ENCODE results near the gene POLR2J. TPM values are rescaled to one million over a fixed set of nuclear protein-coding genes. Genes with fewer than 3 reads are reported as not detected.
"Not testable (repeated sequence)": the region's sequence is repeated elsewhere in the genome, so short reads cannot be mapped to it uniquely, and the experiment has no call there.

Gene POLR2J
- total RNA-seq, 1 experiment from 2014 or later = 70.0 TPM

DNA sequence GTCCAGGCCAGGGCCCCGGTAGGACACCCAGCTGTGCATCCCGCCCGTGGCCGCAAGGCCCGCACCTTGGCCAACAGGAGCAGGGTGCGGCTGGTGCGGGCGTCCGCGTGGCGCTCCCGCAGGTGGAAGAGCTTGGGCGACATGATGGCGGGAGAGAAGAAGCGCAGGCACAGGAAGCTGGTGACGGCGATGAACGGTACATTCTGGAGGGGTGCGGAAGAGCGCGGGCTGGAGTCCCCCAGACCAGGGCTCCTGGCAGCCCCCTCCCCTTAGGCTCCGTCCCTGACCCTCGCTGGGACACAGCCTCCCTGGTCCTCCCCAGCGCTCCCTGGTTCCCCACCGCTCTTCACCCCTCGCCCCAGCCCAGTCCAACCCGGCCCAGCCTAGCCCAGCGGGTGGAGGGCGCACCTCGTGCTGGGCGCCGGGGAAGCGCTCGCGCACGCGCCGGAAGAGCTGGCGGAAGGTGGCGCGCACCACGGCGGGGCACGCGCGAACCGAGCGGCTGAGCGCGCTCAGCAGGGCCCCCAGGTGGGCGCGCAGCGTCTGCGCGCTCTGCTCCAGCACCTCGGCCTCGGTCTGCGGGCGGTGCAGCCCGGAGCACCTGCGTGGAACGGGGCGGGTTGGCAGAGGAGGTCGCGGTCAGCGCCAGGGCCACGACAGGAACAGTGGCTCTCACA is 15.9 kb upstream of the POLR2J start:
- H3K27me3 ChIP-seq (replicated peaks; ENCODE audit: control insufficient read depth, insufficient read depth, low read length); H3K27ac Mint-ChIP-seq (ENCODE audit: unreplicated experiment); POLR2A ChIA-PET; H3K4me3 Mint-ChIP-seq (ENCODE audit: unreplicated experiment); H3K27me3 Mint-ChIP-seq (ENCODE audit: insufficient read depth, unreplicated experiment); CTCF ChIA-PET; H3K9me3 Mint-ChIP-seq (ENCODE audit: unreplicated experiment); H3K4me1 ChIP-seq; BruUV-seq (replicated peaks); intact Hi-C loops (cut with micrococcal nuclease; ENCODE audit: unreplicated experiment); H3K4me3 ChIP-seq (ENCODE audit: low read depth, low read length); DNase-seq; H3K9me3 ChIP-seq; H3K36me3 ChIP-seq (ENCODE audit: control insufficient read depth, insufficient read depth, low read length); H3K36me3 Mint-ChIP-seq (ENCODE audit: insufficient read depth, unreplicated experiment); H3K4me1 Mint-ChIP-seq (ENCODE audit: low read depth, unreplicated experiment): not testable (repeated sequence)

GRCh38 chr7:102494026-102494425 is 15.3 kb upstream of the POLR2J start:
- H3K9me3 Mint-ChIP-seq (ENCODE audit: unreplicated experiment); BruUV-seq (replicated peaks); H3K4me3 ChIP-seq (ENCODE audit: low read depth, low read length): not testable (repeated sequence)

DNA sequence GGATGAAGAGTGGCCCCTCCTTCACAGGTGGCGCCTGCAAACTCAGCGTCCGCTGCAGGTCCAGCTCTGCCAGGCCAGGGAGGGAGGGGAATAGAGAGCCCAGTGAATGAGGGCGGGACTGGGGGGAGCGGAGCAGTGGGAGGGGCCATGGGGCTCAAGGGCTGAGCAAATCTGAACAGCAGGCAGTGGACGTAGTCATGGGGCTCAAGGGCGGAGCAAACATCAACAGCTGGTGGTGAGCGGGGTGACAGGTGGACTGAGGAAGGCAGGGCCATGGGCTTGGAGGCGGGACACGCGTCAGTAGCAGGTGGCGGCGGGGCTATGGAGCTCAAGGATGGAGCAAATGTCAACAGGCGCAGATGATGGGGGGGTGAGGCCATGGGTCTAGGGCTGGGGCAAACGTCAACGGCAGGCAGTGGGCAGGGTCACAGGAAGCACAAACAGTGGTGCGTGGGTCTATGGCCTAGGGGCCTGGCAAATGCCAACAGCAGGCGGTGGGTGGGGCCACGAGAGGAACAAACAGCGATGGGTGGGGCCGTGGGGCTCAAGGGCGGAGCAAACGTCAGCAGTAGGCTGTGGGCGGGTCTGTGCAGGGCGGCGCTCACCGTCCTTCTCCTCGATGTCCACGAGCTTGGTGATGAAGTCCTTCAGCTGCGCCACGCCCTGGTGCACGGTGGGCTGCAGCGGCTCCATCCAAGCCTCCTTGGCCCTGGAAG is 14.7 kb upstream of the POLR2J start:
- H3K9me3 Mint-ChIP-seq (ENCODE audit: unreplicated experiment); H3K36me3 Mint-ChIP-seq (ENCODE audit: insufficient read depth, unreplicated experiment); intact Hi-C loops (cut with micrococcal nuclease; ENCODE audit: unreplicated experiment); DNase-seq; POLR2A ChIA-PET; H3K36me3 ChIP-seq (ENCODE audit: control insufficient read depth, insufficient read depth, low read length); H3K4me3 Mint-ChIP-seq (ENCODE audit: unreplicated experiment); H3K27ac Mint-ChIP-seq (ENCODE audit: unreplicated experiment); H3K9me3 ChIP-seq; CTCF ChIA-PET; H3K4me1 Mint-ChIP-seq (ENCODE audit: low read depth, unreplicated experiment); H3K27me3 Mint-ChIP-seq (ENCODE audit: insufficient read depth, unreplicated experiment); BruUV-seq (replicated peaks); H3K27me3 ChIP-seq (replicated peaks; ENCODE audit: control insufficient read depth, insufficient read depth, low read length); H3K4me3 ChIP-seq (ENCODE audit: low read depth, low read length); H3K4me1 ChIP-seq: not testable (repeated sequence)

More at GRCh38 chr7:102494026-102494425, 15.3 kb upstream of the POLR2J start:
- H3K27ac Mint-ChIP-seq (ENCODE audit: unreplicated experiment); H3K4me1 Mint-ChIP-seq (ENCODE audit: low read depth, unreplicated experiment); H3K27me3 ChIP-seq (replicated peaks; ENCODE audit: control insufficient read depth, insufficient read depth, low read length); POLR2A ChIA-PET; CTCF ChIA-PET; H3K27me3 Mint-ChIP-seq (ENCODE audit: insufficient read depth, unreplicated experiment); intact Hi-C loops (cut with micrococcal nuclease; ENCODE audit: unreplicated experiment); H3K36me3 Mint-ChIP-seq (ENCODE audit: insufficient read depth, unreplicated experiment); H3K36me3 ChIP-seq (ENCODE audit: control insufficient read depth, insufficient read depth, low read length); H3K4me1 ChIP-seq; H3K9me3 ChIP-seq; H3K4me3 Mint-ChIP-seq (ENCODE audit: unreplicated experiment): not testable (repeated sequence)
- DNase-seq = peak in 1 of 2 experiments; percentile 4

DNA sequence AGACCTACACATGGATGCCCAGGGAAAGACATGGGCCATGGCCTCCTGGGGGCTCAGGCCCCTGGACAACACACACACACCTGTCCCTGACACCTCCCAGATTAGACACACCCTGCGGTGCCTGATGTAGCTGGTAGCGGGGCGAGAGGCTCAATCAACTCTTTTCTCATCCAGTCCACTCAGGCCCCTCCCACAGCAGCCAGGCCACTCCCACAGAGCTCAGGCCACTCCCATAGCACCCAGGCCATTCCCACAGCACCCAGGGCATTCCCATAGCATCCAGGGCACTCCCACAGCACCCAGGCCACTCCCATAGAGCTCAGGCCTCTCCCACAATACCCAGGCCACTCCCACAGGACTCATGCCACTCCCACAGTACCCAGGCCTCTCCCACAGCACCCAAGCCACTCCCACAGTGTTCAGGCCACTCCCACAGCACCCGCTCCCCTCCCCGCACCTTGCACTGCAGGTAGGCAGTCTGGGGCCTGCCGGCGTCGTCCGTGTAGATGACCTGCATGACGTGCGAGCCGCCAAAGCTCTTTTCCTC is 11.9 kb upstream of the POLR2J start:
- H3K4me1 ChIP-seq; H3K27ac Mint-ChIP-seq (ENCODE audit: unreplicated experiment); BruUV-seq (replicated peaks); H3K27me3 ChIP-seq (replicated peaks; ENCODE audit: control insufficient read depth, insufficient read depth, low read length); H3K9me3 Mint-ChIP-seq (ENCODE audit: unreplicated experiment); CTCF ChIA-PET; H3K9me3 ChIP-seq; intact Hi-C loops (cut with micrococcal nuclease; ENCODE audit: unreplicated experiment); H3K4me3 Mint-ChIP-seq (ENCODE audit: unreplicated experiment); POLR2A ChIA-PET; H3K36me3 Mint-ChIP-seq (ENCODE audit: insufficient read depth, unreplicated experiment); H3K4me1 Mint-ChIP-seq (ENCODE audit: low read depth, unreplicated experiment); H3K36me3 ChIP-seq (ENCODE audit: control insufficient read depth, insufficient read depth, low read length); H3K4me3 ChIP-seq (ENCODE audit: low read depth, low read length); H3K27me3 Mint-ChIP-seq (ENCODE audit: insufficient read depth, unreplicated experiment): not testable (repeated sequence)
- peak; percentile 71 to 78 for DNase-seq

DNA sequence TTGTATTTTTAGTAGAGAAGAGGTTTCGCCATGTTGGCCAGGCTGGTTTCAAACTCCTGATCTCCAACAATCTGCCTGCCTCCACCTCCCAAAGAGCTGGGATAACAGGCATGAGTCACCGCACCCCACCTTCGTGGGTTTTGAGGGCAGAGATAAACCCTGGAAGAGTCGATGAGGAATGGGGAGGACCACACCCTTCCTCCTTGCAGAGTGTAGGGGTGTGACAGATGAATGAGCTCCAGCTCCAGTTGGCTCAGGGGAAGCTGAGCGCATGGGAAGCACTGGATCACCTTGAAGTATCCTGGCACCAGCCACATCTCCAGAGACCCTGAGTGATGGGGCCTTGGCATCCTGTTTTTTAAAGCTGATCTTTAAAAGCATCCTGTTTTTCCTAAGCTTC is 5.6 kb upstream of the POLR2J start:
- H3K4me3 ChIP-seq (ENCODE audit: low read depth, low read length); H3K36me3 Mint-ChIP-seq (ENCODE audit: insufficient read depth, unreplicated experiment); H3K4me3 Mint-ChIP-seq (ENCODE audit: unreplicated experiment); H3K9me3 ChIP-seq; intact Hi-C loops (cut with micrococcal nuclease; ENCODE audit: unreplicated experiment); BruUV-seq (replicated peaks); H3K36me3 ChIP-seq (ENCODE audit: control insufficient read depth, insufficient read depth, low read length); H3K4me1 ChIP-seq; H3K27me3 Mint-ChIP-seq (ENCODE audit: insufficient read depth, unreplicated experiment); H3K9me3 Mint-ChIP-seq (ENCODE audit: unreplicated experiment); DNase-seq; H3K27me3 ChIP-seq (replicated peaks; ENCODE audit: control insufficient read depth, insufficient read depth, low read length); POLR2A ChIA-PET; CTCF ChIA-PET; H3K4me1 Mint-ChIP-seq (ENCODE audit: low read depth, unreplicated experiment); H3K27ac Mint-ChIP-seq (ENCODE audit: unreplicated experiment): not testable (repeated sequence)

DNA sequence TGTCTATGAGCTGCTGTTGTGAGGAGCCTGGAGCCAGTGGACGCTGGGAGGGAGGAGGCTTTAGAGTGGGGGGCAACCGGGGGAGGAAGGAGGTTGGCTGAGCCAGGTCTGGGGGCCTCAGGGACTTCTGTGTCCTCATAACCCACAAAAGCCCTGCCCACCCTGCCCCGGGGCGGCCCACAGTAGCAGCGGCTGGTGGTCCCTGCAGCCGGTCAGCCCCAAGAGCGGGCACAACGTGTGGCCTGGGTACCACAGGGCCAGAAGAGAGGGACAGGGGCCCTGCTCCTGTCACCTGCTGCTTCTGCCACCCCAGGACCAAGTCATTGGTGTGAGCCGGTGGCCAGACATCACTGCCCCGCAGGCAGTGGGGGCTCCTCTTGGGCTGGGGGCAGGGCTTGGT is 3.2 kb upstream of the POLR2J start:
- H3K36me3 Mint-ChIP-seq (ENCODE audit: insufficient read depth, unreplicated experiment); H3K9me3 ChIP-seq; H3K4me3 Mint-ChIP-seq (ENCODE audit: unreplicated experiment); H3K4me3 ChIP-seq (ENCODE audit: low read depth, low read length); POLR2A ChIA-PET; BruUV-seq (replicated peaks); H3K9me3 Mint-ChIP-seq (ENCODE audit: unreplicated experiment); H3K27me3 ChIP-seq (replicated peaks; ENCODE audit: control insufficient read depth, insufficient read depth, low read length); H3K4me1 Mint-ChIP-seq (ENCODE audit: low read depth, unreplicated experiment); H3K4me1 ChIP-seq; intact Hi-C loops (cut with micrococcal nuclease; ENCODE audit: unreplicated experiment); H3K27me3 Mint-ChIP-seq (ENCODE audit: insufficient read depth, unreplicated experiment); H3K36me3 ChIP-seq (ENCODE audit: control insufficient read depth, insufficient read depth, low read length); H3K27ac Mint-ChIP-seq (ENCODE audit: unreplicated experiment); CTCF ChIA-PET: not testable (repeated sequence)
- peak in 1 of 2 experiments; percentile 4 for DNase-seq
